H9 (cell line): ENCODE measurements around the gene SLC4A1. TPM values are rescaled to one million over a fixed set of nuclear protein-coding genes. Genes with fewer than 3 reads are reported as not detected.
A peak's percentile ranks its signal among the peaks of the same experiment; 100 is the strongest.

Source experiments
- DNase-seq: peaks from one replicate; pipeline ENCODE4 v3.0.0-alpha.2; 2017
- H2AFZ ChIP-seq: one replicate; pipeline ENCODE4 v1.6.1; 2013; ENCODE audit warnings: mild to moderate bottlenecking, low read length, control low read depth, moderate library complexity
- H2AK5ac ChIP-seq: 2 replicates; pipeline ENCODE4 v1.6.1; 2013; ENCODE audit warnings: low read length, control low read depth, mixed read lengths; ENCODE audit not compliant: insufficient read length
- H2BK120ac ChIP-seq: one replicate; pipeline ENCODE4 v1.6.1; 2013; ENCODE audit warnings: low read depth, mild to moderate bottlenecking, low read length, control low read depth, inconsistent platforms; ENCODE audit not compliant: poor library complexity, severe bottlenecking
- H2BK12ac ChIP-seq: 2 replicates; pipeline ENCODE4 v1.6.1; 2013; ENCODE audit warnings: low read length, control low read depth, mixed read lengths, low read depth; ENCODE audit not compliant: insufficient read length
- H2BK15ac ChIP-seq: 2 replicates; pipeline ENCODE4 v1.6.1; 2013; ENCODE audit warnings: low read depth, low read length, control low read depth
- H2BK20ac ChIP-seq: one replicate; pipeline ENCODE4 v1.6.1; 2013; ENCODE audit warnings: low read depth, mild to moderate bottlenecking, low read length, control low read depth, inconsistent platforms; ENCODE audit not compliant: poor library complexity, severe bottlenecking
- H2BK5ac ChIP-seq: 2 replicates; pipeline ENCODE4 v1.6.1; 2013; ENCODE audit warnings: low read length, control low read depth, mixed read lengths; ENCODE audit not compliant: insufficient read length
- H3K14ac ChIP-seq: 2 replicates; pipeline ENCODE4 v1.6.1; 2013; ENCODE audit warnings: low read length, control low read depth; ENCODE audit not compliant: insufficient read depth
- H3K18ac ChIP-seq: 2 replicates; pipeline ENCODE4 v1.6.1; 2013; ENCODE audit warnings: low read depth, mild to moderate bottlenecking, mixed read lengths, low read length, control low read depth; ENCODE audit not compliant: insufficient read length
- H3K23ac ChIP-seq: 2 replicates; pipeline ENCODE4 v1.6.1; 2013; ENCODE audit warnings: low read length, control low read depth, mixed read lengths, low read depth; ENCODE audit not compliant: insufficient read length
- H3K23me2 ChIP-seq: 2 replicates; pipeline ENCODE4 v1.6.1; 2013; ENCODE audit warnings: low read depth, mild to moderate bottlenecking, mixed read lengths, low read length, control low read depth; ENCODE audit not compliant: insufficient read length, poor library complexity, severe bottlenecking
- H3K27ac ChIP-seq: 2 replicates; pipeline ENCODE4 v1.5.1; 2013; ENCODE audit warnings: low read length, control low read depth, mixed read lengths, low read depth; ENCODE audit not compliant: insufficient read length
- H3K27me3 ChIP-seq: 2 replicates; pipeline ENCODE4 v1.6.1; 2013; ENCODE audit warnings: low read length, control low read depth, inconsistent platforms; ENCODE audit not compliant: insufficient read depth
- H3K4ac ChIP-seq: 2 replicates; pipeline ENCODE4 v1.6.1; 2013; ENCODE audit warnings: low read depth, mild to moderate bottlenecking, control low read depth, inconsistent platforms, low read length, moderate library complexity
- H3K4me1 ChIP-seq: 2 replicates; pipeline ENCODE4 v1.6.1; 2013; ENCODE audit warnings: low read length, control low read depth, inconsistent platforms; ENCODE audit not compliant: insufficient read depth
- H3K4me2 ChIP-seq: 2 replicates; pipeline ENCODE4 v1.6.1; 2013; ENCODE audit warnings: low read length, control low read depth, mixed read lengths; ENCODE audit not compliant: insufficient read length, insufficient read depth
- H3K56ac ChIP-seq: 2 replicates; pipeline ENCODE4 v1.6.1; 2013; ENCODE audit warnings: low read depth, mild to moderate bottlenecking, mixed read lengths, low read length, control low read depth; ENCODE audit not compliant: insufficient read length
- H3K79me1 ChIP-seq: 2 replicates; pipeline ENCODE4 v1.6.1; 2013; ENCODE audit warnings: low read depth, mild to moderate bottlenecking, moderate library complexity, low read length, control low read depth, inconsistent platforms; ENCODE audit not compliant: insufficient read depth, poor library complexity, severe bottlenecking
- H3K79me2 ChIP-seq: 2 replicates; pipeline ENCODE4 v1.6.1; 2013; ENCODE audit warnings: low read length, control low read depth, inconsistent platforms; ENCODE audit not compliant: insufficient read depth
- H3K9ac ChIP-seq: 2 replicates; pipeline ENCODE4 v1.6.1; 2013; ENCODE audit warnings: low read length, control low read depth, mixed read lengths; ENCODE audit not compliant: insufficient read length; ENCODE audit errors: extremely low read depth
- H3K9me3 ChIP-seq: one replicate; pipeline ENCODE4 v1.6.1; 2013; ENCODE audit warnings: low read depth, low read length, inconsistent platforms; ENCODE audit not compliant: control insufficient read depth
- H3T11ph ChIP-seq: one replicate; pipeline ENCODE4 v1.6.1; 2013; ENCODE audit warnings: mild to moderate bottlenecking, low read length, control low read depth, inconsistent platforms
- H4K20me1 ChIP-seq: one replicate; pipeline ENCODE4 v1.6.1; 2013; ENCODE audit not compliant: control insufficient read depth, insufficient read length, insufficient read depth
- H4K5ac ChIP-seq: 2 replicates; pipeline ENCODE4 v1.6.1; 2013; ENCODE audit warnings: low read depth, mild to moderate bottlenecking, mixed read lengths, low read length, control low read depth; ENCODE audit not compliant: insufficient read length
- H4K8ac ChIP-seq: replicated peaks from 2 replicates; pipeline ENCODE4 v1.6.1; 2013; ENCODE audit warnings: low read length, control low read depth, mixed read lengths, low read depth; ENCODE audit not compliant: insufficient read length
- H4K91ac ChIP-seq: 2 replicates; pipeline ENCODE4 v1.6.1; 2013; ENCODE audit warnings: low read depth, mild to moderate bottlenecking, moderate library complexity, mixed read lengths, low read length, control low read depth; ENCODE audit not compliant: insufficient read length
- H3K27ac Mint-ChIP-seq, 3 experiments: 2 replicates in 2 of 3; 3 replicates in 1 of 3; pipeline ENCODE4 v1.8.0; 2020 to 2021; ENCODE audit warnings: mixed read lengths in 3 of 3, mild to moderate bottlenecking in 1 of 3, moderate library complexity in 1 of 3
- H3K27me3 Mint-ChIP-seq: 2 replicates; pipeline ENCODE4 v1.8.0; 2021; ENCODE audit warnings: low read depth, mild to moderate bottlenecking, moderate library complexity, mixed read lengths
- H3K36me3 Mint-ChIP-seq, 3 experiments: 2 replicates in 2 of 3; 3 replicates in 1 of 3; pipeline ENCODE4 v1.8.0; 2020 to 2021; ENCODE audit warnings: low read depth in 3 of 3, mixed read lengths in 3 of 3; ENCODE audit not compliant: insufficient read depth in 1 of 3
- H3K4me1 Mint-ChIP-seq, 2 experiments: 2 replicates each; pipeline ENCODE4 v1.8.0; 2020; ENCODE audit warnings: mixed read lengths in 2 of 2
- H3K4me3 Mint-ChIP-seq, 2 experiments: 2 replicates in 1 of 2; 3 replicates in 1 of 2; pipeline ENCODE4 v1.8.0; 2020 to 2021; ENCODE audit warnings: mild to moderate bottlenecking in 2 of 2, mixed read lengths in 2 of 2, moderate library complexity in 1 of 2
- H3K9me3 Mint-ChIP-seq, 2 experiments: 2 replicates in 1 of 2; 3 replicates in 1 of 2; pipeline ENCODE4 v1.8.0; 2020; ENCODE audit warnings: mild to moderate bottlenecking in 2 of 2, mixed read lengths in 2 of 2, moderate library complexity in 1 of 2
- WGBS: extraction: QIAGEN DNeasy Blood & Tissue Kit; methylation state at CpG from one replicate; pipeline ENCODE4 v1.1.7; 2013; ENCODE audit warnings: missing lambda C conversion rate, low lambda C conversion rate, mixed read lengths; ENCODE audit not compliant: insufficient read length; ENCODE audit errors: extremely low coverage; 5-methylcytosine and 5-hydroxymethylcytosine counted together
- total RNA-seq: library from RNA; stranded (reverse); gene quantifications from 2 replicates; pipeline ENCODE4 v1.2.1, GENCODE V29; 2021
- TF ChIP-seq, protein P1 (sequence below): fragments of 200-600 bp; sonication (generic); conservative IDR thresholded peaks from 3 replicates; pipeline ENCODE4 v1.8.0; 2021; ENCODE audit warnings: antibody characterized with exemption, mild to moderate bottlenecking

SLC4A1 gene
- total RNA-seq, 1 experiment from 2014 or later, result not detected

- DNase-seq, result peak; percentile 55
- Mint-ChIP-seq H3K4me1 (peaks cover 17 to 21% of the 10 kb centered on the region in 2 experiments), H3K36me3 (peaks cover 7 to 26% (median 22%) of the 10 kb centered on the region in 3 experiments; a peak in 6 of 7 replicates), H3K27me3 (no peaks in the 10 kb centered on the region), H3K4me3 (peak overlapping the region; percentile 85 to 94), H3K9me3 (no peaks in the 10 kb centered on the region; a peak in 1 of 5 replicates), H3K27ac (peak overlapping the region; percentile 93 to 97 (median 95); a peak in 6 of 7 replicates)
- Histone ChIP-seq H3K18ac (peak overlapping the region; percentile 95), H3K79me1 (peaks cover 6% of the 10 kb centered on the region), H3K4me1 (0 out of 2 replicates have a peak, but pooled peaks cover 4% of the 10 kb centered on the region), H3K79me2 (peaks cover 6% of the 10 kb centered on the region; the same call in 1 of the 2 replicates), H3K23me2 (peaks cover 27% of the 10 kb centered on the region), H2BK15ac (no peak overlapping the region), H3K9ac (peak overlapping the region; percentile 93), H3K23ac (no peak overlapping the region), H3K56ac (no peak overlapping the region), H2BK20ac (no peak overlapping the region), H2AFZ (no peak overlapping the region), H3K9me3 (no peaks in the 10 kb centered on the region), H2AK5ac (no peak overlapping the region), H3K27me3 (no peaks in the 10 kb centered on the region), H4K8ac (no peak overlapping the region), H2BK12ac (no peak overlapping the region), H3K4me2 (peak overlapping the region; percentile 62), H2BK5ac (peak overlapping the region; percentile 86), H3K27ac (no peak overlapping the region), H3K4ac (no peak overlapping the region; the same call in 1 of the 2 replicates), H3T11ph (no peak overlapping the region), H4K20me1 (no peaks in the 10 kb centered on the region), H2BK120ac (no peak overlapping the region), H4K91ac (no peak overlapping the region), H3K14ac (peak overlapping the region; percentile 97), H4K5ac (no peak overlapping the region)
- WGBS, result no CpG with 5 or more reads among the region's 108 CpGs
- TF ChIP-seq, protein P1, sequence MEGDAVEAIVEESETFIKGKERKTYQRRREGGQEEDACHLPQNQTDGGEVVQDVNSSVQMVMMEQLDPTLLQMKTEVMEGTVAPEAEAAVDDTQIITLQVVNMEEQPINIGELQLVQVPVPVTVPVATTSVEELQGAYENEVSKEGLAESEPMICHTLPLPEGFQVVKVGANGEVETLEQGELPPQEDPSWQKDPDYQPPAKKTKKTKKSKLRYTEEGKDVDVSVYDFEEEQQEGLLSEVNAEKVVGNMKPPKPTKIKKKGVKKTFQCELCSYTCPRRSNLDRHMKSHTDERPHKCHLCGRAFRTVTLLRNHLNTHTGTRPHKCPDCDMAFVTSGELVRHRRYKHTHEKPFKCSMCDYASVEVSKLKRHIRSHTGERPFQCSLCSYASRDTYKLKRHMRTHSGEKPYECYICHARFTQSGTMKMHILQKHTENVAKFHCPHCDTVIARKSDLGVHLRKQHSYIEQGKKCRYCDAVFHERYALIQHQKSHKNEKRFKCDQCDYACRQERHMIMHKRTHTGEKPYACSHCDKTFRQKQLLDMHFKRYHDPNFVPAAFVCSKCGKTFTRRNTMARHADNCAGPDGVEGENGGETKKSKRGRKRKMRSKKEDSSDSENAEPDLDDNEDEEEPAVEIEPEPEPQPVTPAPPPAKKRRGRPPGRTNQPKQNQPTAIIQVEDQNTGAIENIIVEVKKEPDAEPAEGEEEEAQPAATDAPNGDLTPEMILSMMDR, result no peak
Observed at GRCh38 chr17:44220213-44221083, 47.5 kb downstream of the SLC4A1 start.
